ENCODE data around the gene WSB2. TPM values are rescaled to one million over a fixed set of nuclear protein-coding genes. Genes with fewer than 3 reads are reported as not detected.

The WSB2 gene
- total and polyA plus RNA-seq, 9 of the 15 experiments (the other 6 are each of a cell fraction or from before 2014, with no cell fraction given): 31.4 to 77.6 (median 52.6) TPM

DNA sequence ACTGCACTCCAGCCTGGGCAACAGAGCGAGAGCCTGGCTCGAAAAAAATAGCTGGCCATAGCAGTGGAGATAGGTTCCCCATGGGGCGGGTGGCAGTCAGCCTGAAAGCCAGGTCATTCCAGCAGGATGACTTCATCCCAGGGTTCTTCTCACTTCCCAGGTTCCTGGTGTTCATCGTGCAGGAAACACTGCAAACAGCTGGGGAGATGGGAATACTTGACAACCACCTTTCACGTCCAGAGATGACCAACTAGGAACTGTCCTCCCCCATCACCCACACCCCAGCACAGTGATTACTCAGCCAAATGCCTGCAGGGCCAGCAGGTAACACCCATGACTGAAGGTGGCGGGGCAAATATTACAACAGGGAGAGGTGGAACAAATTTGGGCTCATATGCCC lies 41.1 kb upstream of the WSB2 start (continued):
- TF ChIP-seq, protein P1, sequence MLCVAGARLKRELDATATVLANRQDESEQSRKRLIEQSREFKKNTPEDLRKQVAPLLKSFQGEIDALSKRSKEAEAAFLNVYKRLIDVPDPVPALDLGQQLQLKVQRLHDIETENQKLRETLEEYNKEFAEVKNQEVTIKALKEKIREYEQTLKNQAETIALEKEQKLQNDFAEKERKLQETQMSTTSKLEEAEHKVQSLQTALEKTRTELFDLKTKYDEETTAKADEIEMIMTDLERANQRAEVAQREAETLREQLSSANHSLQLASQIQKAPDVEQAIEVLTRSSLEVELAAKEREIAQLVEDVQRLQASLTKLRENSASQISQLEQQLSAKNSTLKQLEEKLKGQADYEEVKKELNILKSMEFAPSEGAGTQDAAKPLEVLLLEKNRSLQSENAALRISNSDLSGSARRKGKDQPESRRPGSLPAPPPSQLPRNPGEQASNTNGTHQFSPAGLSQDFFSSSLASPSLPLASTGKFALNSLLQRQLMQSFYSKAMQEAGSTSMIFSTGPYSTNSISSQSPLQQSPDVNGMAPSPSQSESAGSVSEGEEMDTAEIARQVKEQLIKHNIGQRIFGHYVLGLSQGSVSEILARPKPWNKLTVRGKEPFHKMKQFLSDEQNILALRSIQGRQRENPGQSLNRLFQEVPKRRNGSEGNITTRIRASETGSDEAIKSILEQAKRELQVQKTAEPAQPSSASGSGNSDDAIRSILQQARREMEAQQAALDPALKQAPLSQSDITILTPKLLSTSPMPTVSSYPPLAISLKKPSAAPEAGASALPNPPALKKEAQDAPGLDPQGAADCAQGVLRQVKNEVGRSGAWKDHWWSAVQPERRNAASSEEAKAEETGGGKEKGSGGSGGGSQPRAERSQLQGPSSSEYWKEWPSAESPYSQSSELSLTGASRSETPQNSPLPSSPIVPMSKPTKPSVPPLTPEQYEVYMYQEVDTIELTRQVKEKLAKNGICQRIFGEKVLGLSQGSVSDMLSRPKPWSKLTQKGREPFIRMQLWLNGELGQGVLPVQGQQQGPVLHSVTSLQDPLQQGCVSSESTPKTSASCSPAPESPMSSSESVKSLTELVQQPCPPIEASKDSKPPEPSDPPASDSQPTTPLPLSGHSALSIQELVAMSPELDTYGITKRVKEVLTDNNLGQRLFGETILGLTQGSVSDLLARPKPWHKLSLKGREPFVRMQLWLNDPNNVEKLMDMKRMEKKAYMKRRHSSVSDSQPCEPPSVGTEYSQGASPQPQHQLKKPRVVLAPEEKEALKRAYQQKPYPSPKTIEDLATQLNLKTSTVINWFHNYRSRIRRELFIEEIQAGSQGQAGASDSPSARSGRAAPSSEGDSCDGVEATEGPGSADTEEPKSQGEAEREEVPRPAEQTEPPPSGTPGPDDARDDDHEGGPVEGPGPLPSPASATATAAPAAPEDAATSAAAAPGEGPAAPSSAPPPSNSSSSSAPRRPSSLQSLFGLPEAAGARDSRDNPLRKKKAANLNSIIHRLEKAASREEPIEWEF (CRISPR knock-in tag; IDR thresholded peaks at IDR 0.05): no peak
- no peak for TF ChIP-seq FOXK2 (conservative IDR thresholded peaks at IDR 0.05 in 1 of 2, IDR thresholded peaks at IDR 0.05 in 1 of 2; ENCODE audit: low read depth in 2 of 2)
- TF ChIP-seq, protein P2, sequence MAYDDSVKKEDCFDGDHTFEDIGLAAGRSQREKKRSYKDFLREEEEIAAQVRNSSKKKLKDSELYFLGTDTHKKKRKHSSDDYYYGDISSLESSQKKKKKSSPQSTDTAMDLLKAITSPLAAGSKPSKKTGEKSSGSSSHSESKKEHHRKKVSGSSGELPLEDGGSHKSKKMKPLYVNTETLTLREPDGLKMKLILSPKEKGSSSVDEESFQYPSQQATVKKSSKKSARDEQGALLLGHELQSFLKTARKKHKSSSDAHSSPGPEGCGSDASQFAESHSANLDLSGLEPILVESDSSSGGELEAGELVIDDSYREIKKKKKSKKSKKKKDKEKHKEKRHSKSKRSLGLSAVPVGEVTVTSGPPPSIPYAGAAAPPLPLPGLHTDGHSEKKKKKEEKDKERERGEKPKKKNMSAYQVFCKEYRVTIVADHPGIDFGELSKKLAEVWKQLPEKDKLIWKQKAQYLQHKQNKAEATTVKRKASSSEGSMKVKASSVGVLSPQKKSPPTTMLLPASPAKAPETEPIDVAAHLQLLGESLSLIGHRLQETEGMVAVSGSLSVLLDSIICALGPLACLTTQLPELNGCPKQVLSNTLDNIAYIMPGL (CRISPR knock-in tag; IDR thresholded peaks at IDR 0.05): no peak
- TF ChIP-seq RBM34 (IDR thresholded peaks at IDR 0.05; ENCODE audit: borderline replicate concordance, insufficient read depth, low read length): no peak
- no peak for TF ChIP-seq HDAC2 (IDR thresholded peaks at IDR 0.05)
- TF ChIP-seq EHMT2 (IDR thresholded peaks at IDR 0.05): no peak
- TF ChIP-seq, protein P3, sequence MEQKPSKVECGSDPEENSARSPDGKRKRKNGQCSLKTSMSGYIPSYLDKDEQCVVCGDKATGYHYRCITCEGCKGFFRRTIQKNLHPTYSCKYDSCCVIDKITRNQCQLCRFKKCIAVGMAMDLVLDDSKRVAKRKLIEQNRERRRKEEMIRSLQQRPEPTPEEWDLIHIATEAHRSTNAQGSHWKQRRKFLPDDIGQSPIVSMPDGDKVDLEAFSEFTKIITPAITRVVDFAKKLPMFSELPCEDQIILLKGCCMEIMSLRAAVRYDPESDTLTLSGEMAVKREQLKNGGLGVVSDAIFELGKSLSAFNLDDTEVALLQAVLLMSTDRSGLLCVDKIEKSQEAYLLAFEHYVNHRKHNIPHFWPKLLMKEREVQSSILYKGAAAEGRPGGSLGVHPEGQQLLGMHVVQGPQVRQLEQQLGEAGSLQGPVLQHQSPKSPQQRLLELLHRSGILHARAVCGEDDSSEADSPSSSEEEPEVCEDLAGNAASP (IDR thresholded peaks at IDR 0.05): no peak
- no peak for TF ChIP-seq RFX5 (IDR thresholded peaks at IDR 0.05; ENCODE audit: low read depth, low read length)
- TF ChIP-seq TBP (optimal IDR thresholded peaks at IDR 0.05; ENCODE audit: low read depth, low read length): no peak
- no peak for TF ChIP-seq ZKSCAN8 (CRISPR knock-in tag; IDR thresholded peaks at IDR 0.05)

All from K562 (cell line).